ENCODE results near the gene TBCB. TPM values are rescaled to one million over a fixed set of nuclear protein-coding genes. Genes with fewer than 3 reads are reported as not detected.

Gene TBCB
- total and polyA plus RNA-seq, 9 of the 15 experiments (the other 6 are each of a cell fraction or from before 2014, with no cell fraction given), result 3.5 to 115 (median 58.9) TPM

DNA sequence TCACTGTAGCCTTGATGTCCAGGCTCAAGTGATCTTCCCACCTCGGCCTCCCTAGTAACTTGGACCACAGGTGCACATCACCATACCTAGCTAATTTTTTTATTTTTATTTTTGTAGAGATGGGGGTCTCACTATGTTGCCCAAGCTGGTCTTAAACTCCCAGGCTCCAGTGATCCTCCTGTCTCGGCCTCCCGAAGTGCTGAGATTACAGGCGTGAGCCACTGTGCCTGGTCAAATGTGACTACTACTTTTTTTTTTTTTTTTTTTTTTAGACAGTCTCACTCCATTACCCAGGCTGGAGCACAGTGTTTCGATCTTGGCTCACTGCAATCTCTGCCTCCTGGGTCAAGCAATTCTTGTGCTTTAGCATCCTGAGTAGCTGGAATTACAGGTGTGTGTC is 57.6 kb downstream of the TBCB start:
- no peaks in the 10 kb centered on the region for H3K9me1 ChIP-seq (ENCODE audit: control insufficient read depth, insufficient read depth, low read length)
- TF ChIP-seq ZNF12 (CRISPR knock-in tag; IDR thresholded peaks at IDR 0.05) (no peak), ZNF512 (tag; IDR thresholded peaks at IDR 0.05) (no peak), ZNF551 (CRISPR knock-in tag; IDR thresholded peaks at IDR 0.05) (no peak), CEBPB (tag; IDR thresholded peaks at IDR 0.05) (no peak), ZZZ3 (IDR thresholded peaks at IDR 0.05) (no peak), ZNF766 (CRISPR knock-in tag; conservative IDR thresholded peaks at IDR 0.05) (no peak), NFIX (CRISPR knock-in tag; IDR thresholded peaks at IDR 0.05; ENCODE audit: low read depth) (no peak), E2F3 (CRISPR knock-in tag; IDR thresholded peaks at IDR 0.05) (no peak), PRMT5 (CRISPR knock-in tag; IDR thresholded peaks at IDR 0.05) (no peak), ETV6 (IDR thresholded peaks at IDR 0.05; ENCODE audit: borderline replicate concordance in 1 of 2, low read depth in 2 of 2, low read length in 1 of 2) (no peak), ETV6 (CRISPR knock-in tag; IDR thresholded peaks at IDR 0.05; ENCODE audit: borderline replicate concordance) (no peak), CBX5 (IDR thresholded peaks at IDR 0.05; ENCODE audit: borderline replicate concordance, low read depth) (no peak), TBP (optimal IDR thresholded peaks at IDR 0.05; ENCODE audit: low read depth, low read length) (no peak), PRPF4 (IDR thresholded peaks at IDR 0.05; ENCODE audit: insufficient read depth, low read depth, low read length, poor library complexity, severe bottlenecking) (no peak), ZNF444 (CRISPR knock-in tag; IDR thresholded peaks at IDR 0.05) (no peak)
- TF ChIP-seq, protein P1, sequence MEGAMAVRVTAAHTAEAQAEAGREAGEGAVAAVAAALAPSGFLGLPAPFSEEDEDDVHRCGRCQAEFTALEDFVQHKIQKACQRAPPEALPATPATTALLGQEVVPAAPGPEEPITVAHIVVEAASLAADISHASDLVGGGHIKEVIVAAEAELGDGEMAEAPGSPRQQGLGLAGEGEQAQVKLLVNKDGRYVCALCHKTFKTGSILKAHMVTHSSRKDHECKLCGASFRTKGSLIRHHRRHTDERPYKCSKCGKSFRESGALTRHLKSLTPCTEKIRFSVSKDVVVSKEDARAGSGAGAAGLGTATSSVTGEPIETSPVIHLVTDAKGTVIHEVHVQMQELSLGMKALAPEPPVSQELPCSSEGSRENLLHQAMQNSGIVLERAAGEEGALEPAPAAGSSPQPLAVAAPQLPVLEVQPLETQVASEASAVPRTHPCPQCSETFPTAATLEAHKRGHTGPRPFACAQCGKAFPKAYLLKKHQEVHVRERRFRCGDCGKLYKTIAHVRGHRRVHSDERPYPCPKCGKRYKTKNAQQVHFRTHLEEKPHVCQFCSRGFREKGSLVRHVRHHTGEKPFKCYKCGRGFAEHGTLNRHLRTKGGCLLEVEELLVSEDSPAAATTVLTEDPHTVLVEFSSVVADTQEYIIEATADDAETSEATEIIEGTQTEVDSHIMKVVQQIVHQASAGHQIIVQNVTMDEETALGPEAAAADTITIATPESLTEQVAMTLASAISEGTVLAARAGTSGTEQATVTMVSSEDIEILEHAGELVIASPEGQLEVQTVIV (CRISPR knock-in tag; IDR thresholded peaks at IDR 0.05; ENCODE audit: borderline replicate concordance), result no peak
- TF ChIP-seq, protein P2, sequence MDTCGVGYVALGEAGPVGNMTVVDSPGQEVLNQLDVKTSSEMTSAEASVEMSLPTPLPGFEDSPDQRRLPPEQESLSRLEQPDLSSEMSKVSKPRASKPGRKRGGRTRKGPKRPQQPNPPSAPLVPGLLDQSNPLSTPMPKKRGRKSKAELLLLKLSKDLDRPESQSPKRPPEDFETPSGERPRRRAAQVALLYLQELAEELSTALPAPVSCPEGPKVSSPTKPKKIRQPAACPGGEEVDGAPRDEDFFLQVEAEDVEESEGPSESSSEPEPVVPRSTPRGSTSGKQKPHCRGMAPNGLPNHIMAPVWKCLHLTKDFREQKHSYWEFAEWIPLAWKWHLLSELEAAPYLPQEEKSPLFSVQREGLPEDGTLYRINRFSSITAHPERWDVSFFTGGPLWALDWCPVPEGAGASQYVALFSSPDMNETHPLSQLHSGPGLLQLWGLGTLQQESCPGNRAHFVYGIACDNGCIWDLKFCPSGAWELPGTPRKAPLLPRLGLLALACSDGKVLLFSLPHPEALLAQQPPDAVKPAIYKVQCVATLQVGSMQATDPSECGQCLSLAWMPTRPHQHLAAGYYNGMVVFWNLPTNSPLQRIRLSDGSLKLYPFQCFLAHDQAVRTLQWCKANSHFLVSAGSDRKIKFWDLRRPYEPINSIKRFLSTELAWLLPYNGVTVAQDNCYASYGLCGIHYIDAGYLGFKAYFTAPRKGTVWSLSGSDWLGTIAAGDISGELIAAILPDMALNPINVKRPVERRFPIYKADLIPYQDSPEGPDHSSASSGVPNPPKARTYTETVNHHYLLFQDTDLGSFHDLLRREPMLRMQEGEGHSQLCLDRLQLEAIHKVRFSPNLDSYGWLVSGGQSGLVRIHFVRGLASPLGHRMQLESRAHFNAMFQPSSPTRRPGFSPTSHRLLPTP (IDR thresholded peaks at IDR 0.05; ENCODE audit: borderline replicate concordance, extremely low read depth, insufficient read length), result no peak

More for the DNA sequence above, 57.6 kb downstream of the TBCB start:
- Histone ChIP-seq H2AFZ (ENCODE audit: low read depth, low read length) (no peak overlapping the region), H3K4me2 (ENCODE audit: insufficient read depth, low read length) (no peak overlapping the region), H4K20me1 (replicated peaks; ENCODE audit: control insufficient read depth, insufficient read depth, low read length) (no peaks in the 10 kb centered on the region), H3K27ac (ENCODE audit: extremely low read depth, low read depth, low read length) (no peak overlapping the region), H3K9ac (ENCODE audit: insufficient read depth in 1 of 2, low read depth in 2 of 2, low read length in 2 of 2) (no peak overlapping the region), H3K79me2 (ENCODE audit: control insufficient read depth, insufficient read depth, low read length) (no peaks in the 10 kb centered on the region), H3K4me1 (replicated peaks in 1 of 2; ENCODE audit: control insufficient read depth in 2 of 2, insufficient read depth in 2 of 2, low read length in 2 of 2) (no peaks in the 10 kb centered on the region; a peak in 2 of 5 replicates), H3K36me3 (ENCODE audit: control insufficient read depth, insufficient read depth, low read length) (no peaks in the 10 kb centered on the region), H3K27me3 (ENCODE audit: control insufficient read depth in 2 of 2, insufficient read depth in 2 of 2, low read length in 2 of 2) (no peaks in the 10 kb centered on the region), H3K4me3 (no peak overlapping the region), H3K9me3 (replicated peaks; ENCODE audit: control insufficient read depth, insufficient read depth, low read depth, low read length) (no peaks in the 10 kb centered on the region)
- intact Hi-C loops (cut with micrococcal nuclease) (loop anchor here (5.0 kb wide), 1 partner anchor 111 kb away; no protein-coding TSS in a partner anchor), in situ Hi-C loops (cut with MboI) (loop anchor here (5.0 kb wide), 2 partner anchors 46 to 111 kb away; no protein-coding TSS in a partner anchor)
- BruUV-seq (replicated peaks), result no TSS peak
- ChIA-PET POLR2A (interaction anchor here (0.6 kb wide), 2 partner anchors 37 to 316 kb away, joined by 3 read pairs; partner anchors contain the start of gene ZNF566), CTCF (ENCODE audit: low intra/inter-chr PET ratio) (interaction anchor here (4.6 kb wide), 1 partner anchor 46 kb away, joined by 49 read pairs; no protein-coding TSS in a partner anchor)
- FAIRE-seq (no peak), DNase-seq (ENCODE audit: extremely low read depth in 1 of 4, low spot score in 3 of 4) (no peak), ATAC-seq (no peak)
- WGBS (ENCODE audit: insufficient coverage, low coverage, missing lambda C conversion rate), result 20% methylated on average over 5 of the region's 5 CpGs

All from K562 (cell line).